Cardiac muscle cell (in vitro differentiated cells and primary cell): ENCODE data around the gene WDPCP. TPM values are rescaled to one million over a fixed set of nuclear protein-coding genes. Genes with fewer than 3 reads are reported as not detected.

ENCODE experiments used
- DNase-seq, 2 donors: peaks; one replicate each; pipeline versions ENCODE4 v3.0.0 to v3.0.0-alpha.2; 2010 to 2017; ENCODE audit warnings: low read depth in 1 of 2, low spot score in 1 of 2
- H3K27ac ChIP-seq: fragments of 200-600 bp; sonication (generic); 2 replicates; pipeline ENCODE4 v1.5.1; 2016
- H3K27me3 ChIP-seq: fragments of 200-600 bp; sonication (generic); 2 replicates; pipeline ENCODE4 v1.6.0; 2016; ENCODE audit warnings: control low read depth
- H3K36me3 ChIP-seq: fragments of 200-600 bp; sonication (generic); 2 replicates; pipeline ENCODE4 v1.5.1; 2016; ENCODE audit warnings: control low read depth
- H3K4me1 ChIP-seq: fragments of 200-600 bp; sonication (generic); 2 replicates; pipeline ENCODE4 v1.8.1; 2017; ENCODE audit warnings: low read depth, mild to moderate bottlenecking, mixed run types
- H3K4me3 ChIP-seq: fragments of 200-600 bp; sonication (generic); 2 replicates; pipeline ENCODE4 v1.5.1; 2016; ENCODE audit warnings: mild to moderate bottlenecking
- H3K9me3 ChIP-seq: fragments of 200-600 bp; sonication (generic); 2 replicates; pipeline ENCODE4 v1.5.1; 2017; ENCODE audit warnings: low read depth, mild to moderate bottlenecking, control low read depth
- polyA plus RNA-seq: library from polyadenylated mRNA; unstranded; fragments of >200 nt; fragmentation: Nextera tagmentation; extraction: Ambion mirVana; gene quantifications from 2 replicates; pipeline ENCODE4 v1.2.1, GENCODE V29; 2016
- total RNA-seq: library from RNA; depleted of rRNA; stranded (reverse); fragments of >200 nt; gene quantifications from 2 replicates; pipeline ENCODE4 v1.2.3, GENCODE V29; 2016
- TF ChIP-seq, protein P1 (sequence below): IDR thresholded peaks from 2 replicates; pipeline ENCODE4 v1.5.1; 2012; ENCODE audit warnings: low read depth, mild to moderate bottlenecking, low read length

The WDPCP gene
- total and polyA plus RNA-seq, 2 experiments from 2014 or later, result 6.7 to 9.2 TPM

GRCh38 chr2:63587814-63588384 lies 378 bp downstream of the WDPCP start:
- Histone ChIP-seq H3K27me3 (no peaks in the 10 kb centered on the region), H3K4me3 (peak overlapping the region; percentile 89), H3K36me3 (peaks cover 5% of the 10 kb centered on the region), H3K4me1 (peaks cover 28% of the 10 kb centered on the region), H3K9me3 (no peaks in the 10 kb centered on the region), H3K27ac (no peak overlapping the region)
- DNase-seq, result no peak
- TF ChIP-seq, protein P1, sequence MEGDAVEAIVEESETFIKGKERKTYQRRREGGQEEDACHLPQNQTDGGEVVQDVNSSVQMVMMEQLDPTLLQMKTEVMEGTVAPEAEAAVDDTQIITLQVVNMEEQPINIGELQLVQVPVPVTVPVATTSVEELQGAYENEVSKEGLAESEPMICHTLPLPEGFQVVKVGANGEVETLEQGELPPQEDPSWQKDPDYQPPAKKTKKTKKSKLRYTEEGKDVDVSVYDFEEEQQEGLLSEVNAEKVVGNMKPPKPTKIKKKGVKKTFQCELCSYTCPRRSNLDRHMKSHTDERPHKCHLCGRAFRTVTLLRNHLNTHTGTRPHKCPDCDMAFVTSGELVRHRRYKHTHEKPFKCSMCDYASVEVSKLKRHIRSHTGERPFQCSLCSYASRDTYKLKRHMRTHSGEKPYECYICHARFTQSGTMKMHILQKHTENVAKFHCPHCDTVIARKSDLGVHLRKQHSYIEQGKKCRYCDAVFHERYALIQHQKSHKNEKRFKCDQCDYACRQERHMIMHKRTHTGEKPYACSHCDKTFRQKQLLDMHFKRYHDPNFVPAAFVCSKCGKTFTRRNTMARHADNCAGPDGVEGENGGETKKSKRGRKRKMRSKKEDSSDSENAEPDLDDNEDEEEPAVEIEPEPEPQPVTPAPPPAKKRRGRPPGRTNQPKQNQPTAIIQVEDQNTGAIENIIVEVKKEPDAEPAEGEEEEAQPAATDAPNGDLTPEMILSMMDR, result no peak

DNA sequence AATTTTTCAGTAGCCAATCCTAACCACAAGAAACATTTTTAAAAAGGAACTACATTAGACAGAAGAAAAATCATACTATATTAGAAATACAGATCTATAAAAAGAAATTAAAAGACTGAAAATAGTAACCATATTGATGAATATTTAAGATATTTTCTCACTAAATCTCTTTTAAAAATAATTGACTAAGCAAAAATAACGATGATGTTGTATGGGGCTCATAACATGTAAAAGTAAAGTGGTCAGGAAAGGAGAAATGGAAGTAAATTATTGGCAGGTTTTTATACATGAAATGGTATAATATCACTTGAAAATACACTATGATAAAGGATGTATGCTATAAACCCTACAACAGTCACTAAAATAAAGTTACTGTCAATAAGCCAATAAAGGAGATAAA lies 5.4 kb downstream of the WDPCP start:
- no peaks in the 10 kb centered on the region for H3K36me3 ChIP-seq
- peaks cover 8% of the 10 kb centered on the region for H3K4me1 ChIP-seq
- TF ChIP-seq, protein P1, result no peak
- no peak for DNase-seq
- H3K9me3 ChIP-seq, result no peaks in the 10 kb centered on the region
- no peaks in the 10 kb centered on the region for H3K27me3 ChIP-seq
- H3K27ac ChIP-seq, result no peak overlapping the region
- H3K4me3 ChIP-seq, result no peak overlapping the region

GRCh38 chr2:63581298-63581961 lies 6.8 kb downstream of the WDPCP start:
- DNase-seq, result peak in 1 of 2 donors; percentile 77
- Histone ChIP-seq H3K4me3 (no peak overlapping the region), H3K36me3 (no peaks in the 10 kb centered on the region), H3K4me1 (peaks cover 3% of the 10 kb centered on the region), H3K27ac (no peak overlapping the region), H3K27me3 (no peaks in the 10 kb centered on the region), H3K9me3 (no peaks in the 10 kb centered on the region)
- TF ChIP-seq, protein P1, result no peak

- no peaks in the 10 kb centered on the region for H3K36me3 ChIP-seq
- TF ChIP-seq, protein P1, result no peak
- H3K27me3 ChIP-seq, result no peaks in the 10 kb centered on the region
- peaks cover 3% of the 10 kb centered on the region for H3K4me1 ChIP-seq
- no peak overlapping the region for H3K4me3 ChIP-seq
- H3K27ac ChIP-seq, result no peak overlapping the region
- DNase-seq, result no peak
- no peaks in the 10 kb centered on the region for H3K9me3 ChIP-seq
These were observed 7.5 kb downstream of the WDPCP start for GRCh38 chr2:63580651-63581297.

DNA sequence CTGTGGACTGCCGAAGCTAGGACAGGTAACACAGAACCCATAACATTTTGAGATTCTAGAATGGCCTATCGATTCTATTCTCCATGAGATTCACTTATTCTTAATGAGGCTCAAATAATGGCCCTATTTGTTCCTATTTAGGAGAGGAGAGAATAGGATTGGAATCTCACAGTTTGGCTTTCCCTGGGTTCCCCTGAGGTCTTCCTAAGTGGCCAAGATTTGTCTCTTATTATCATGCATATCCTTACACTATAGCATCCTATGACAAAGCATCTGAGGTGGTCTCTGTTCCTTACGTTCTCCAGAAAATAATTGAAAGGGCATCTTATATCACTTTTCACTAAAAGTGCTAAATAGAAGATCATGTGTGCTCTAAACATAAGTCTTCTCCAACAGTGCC lies 9.5 kb downstream of the WDPCP start:
- TF ChIP-seq, protein P1, result no peak
- Histone ChIP-seq H3K9me3 (no peaks in the 10 kb centered on the region), H3K27ac (no peak overlapping the region), H3K4me3 (no peak overlapping the region), H3K36me3 (no peaks in the 10 kb centered on the region), H3K4me1 (peaks cover 3% of the 10 kb centered on the region), H3K27me3 (no peaks in the 10 kb centered on the region)
- DNase-seq, result no peak
